HG03432 (cell line): ENCODE data around the gene INHBB.
"Not testable (repeated sequence)": the region's sequence is repeated elsewhere in the genome, so short reads cannot be mapped to it uniquely, and the experiment has no call there.

ENCODE experiments used
- ATAC-seq: cut with Tn5 transposase; IDR thresholded peaks from one replicate; pipeline ENCODE4 v1.9.1; 2021; ENCODE audit warnings: mild to moderate bottlenecking, moderate library complexity; ENCODE audit not compliant: unreplicated experiment

The INHBB gene

GRCh38 chr2:120315367-120316033 is 30.4 kb upstream of the INHBB start:
- ATAC-seq: no peak

DNA sequence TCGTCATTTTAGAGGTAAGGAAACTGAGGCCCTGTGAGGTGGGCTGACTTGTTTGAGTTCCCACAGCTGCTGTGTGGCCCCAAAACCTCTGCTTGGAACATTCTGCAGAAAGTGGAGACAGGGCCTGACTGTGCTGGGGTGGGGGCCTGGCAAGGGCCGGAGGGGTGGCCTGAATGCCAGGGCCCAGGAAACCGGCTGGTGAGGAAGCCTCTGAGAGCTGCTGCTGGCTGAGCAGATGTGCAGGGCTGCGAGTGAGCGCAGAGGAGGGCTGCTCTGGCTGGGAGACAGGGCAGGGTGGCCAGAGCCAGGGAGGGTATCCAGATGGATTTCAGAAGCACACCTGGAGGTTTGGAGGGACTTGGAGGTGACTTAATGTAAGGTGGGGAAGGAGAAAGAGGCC is 29.9 kb upstream of the INHBB start:
- no peak for ATAC-seq

DNA sequence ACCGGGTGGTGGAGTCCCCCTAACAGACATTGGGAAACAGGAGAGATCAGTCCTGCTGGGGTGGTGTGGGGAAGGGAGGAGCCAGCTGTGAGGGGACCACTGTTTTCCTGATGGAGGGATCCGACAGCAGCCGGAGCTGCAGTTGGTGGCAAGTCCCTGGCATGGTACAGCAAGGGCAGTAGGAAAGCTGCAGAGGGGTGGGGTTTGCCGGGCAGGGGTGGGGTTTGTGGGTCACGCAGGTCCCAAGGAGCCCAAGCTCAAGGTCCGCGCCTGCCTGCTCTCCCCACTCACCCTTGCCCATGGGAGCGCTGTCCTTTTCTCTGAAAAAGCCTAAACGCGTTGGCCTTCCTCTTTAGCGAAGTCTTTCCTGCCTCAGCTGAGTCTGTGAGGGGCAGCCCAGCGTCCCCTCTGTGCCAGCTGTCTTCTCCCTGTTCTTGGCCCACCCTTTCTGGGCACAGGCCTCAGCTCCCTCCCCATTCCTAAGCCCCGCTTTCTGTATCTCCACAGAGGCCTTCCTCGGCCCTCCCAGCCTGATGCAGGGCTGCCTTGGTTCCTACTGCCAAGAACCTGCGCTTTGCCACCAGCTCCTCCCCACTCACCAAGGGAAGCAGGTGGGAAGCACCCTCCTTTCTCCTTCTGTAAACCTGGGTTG is 29.3 kb upstream of the INHBB start:
- no peak for ATAC-seq

DNA sequence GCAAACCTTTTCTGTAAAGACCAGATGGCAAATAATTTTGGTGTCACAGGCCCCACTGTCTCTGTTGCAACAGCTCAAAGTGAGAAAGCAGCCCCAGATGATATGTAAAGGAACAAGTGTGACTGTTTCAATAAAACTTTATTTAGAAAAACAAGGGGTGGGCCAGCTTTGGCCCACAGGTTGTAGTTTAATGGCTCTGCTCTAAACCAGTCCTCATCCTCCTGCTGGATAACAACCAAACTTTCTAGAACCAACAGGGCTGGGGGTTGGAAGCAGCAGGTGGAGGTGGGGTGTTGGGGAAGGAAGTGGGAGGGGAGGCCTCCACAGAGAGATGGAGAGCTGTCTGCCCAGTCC is 28.8 kb upstream of the INHBB start:
- ATAC-seq: no peak

- no peak for ATAC-seq
Observed at GRCh38 chr2:120317916-120318315, 28.0 kb upstream of the INHBB start.

GRCh38 chr2:120318626-120319025 is 27.3 kb upstream of the INHBB start:
- no peak for ATAC-seq

DNA sequence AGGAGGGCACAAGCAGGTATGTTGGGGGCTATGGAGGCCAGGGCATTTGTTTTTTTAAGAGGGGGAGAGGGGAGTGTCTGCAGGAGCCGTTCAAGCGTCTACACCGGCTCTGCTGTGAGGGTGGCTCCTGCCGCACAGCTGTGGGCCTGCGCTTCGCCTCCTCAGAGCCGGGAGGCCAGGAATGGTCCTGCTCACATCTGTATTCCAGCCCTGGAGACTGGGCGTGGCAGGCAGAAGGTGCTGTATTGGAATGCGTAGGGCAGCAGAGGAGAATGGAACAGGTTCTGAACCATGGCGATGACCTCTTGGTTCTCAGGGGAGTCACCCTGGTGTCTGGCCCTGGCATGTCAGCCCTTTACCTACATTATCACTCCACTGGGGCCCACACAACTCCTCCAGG is 26.8 kb upstream of the INHBB start:
- ATAC-seq: no peak

GRCh38 chr2:120319686-120320317 is 26.1 kb upstream of the INHBB start:
- ATAC-seq: no peak

GRCh38 chr2:120320318-120320851 is 25.6 kb upstream of the INHBB start:
- no peak for ATAC-seq

DNA sequence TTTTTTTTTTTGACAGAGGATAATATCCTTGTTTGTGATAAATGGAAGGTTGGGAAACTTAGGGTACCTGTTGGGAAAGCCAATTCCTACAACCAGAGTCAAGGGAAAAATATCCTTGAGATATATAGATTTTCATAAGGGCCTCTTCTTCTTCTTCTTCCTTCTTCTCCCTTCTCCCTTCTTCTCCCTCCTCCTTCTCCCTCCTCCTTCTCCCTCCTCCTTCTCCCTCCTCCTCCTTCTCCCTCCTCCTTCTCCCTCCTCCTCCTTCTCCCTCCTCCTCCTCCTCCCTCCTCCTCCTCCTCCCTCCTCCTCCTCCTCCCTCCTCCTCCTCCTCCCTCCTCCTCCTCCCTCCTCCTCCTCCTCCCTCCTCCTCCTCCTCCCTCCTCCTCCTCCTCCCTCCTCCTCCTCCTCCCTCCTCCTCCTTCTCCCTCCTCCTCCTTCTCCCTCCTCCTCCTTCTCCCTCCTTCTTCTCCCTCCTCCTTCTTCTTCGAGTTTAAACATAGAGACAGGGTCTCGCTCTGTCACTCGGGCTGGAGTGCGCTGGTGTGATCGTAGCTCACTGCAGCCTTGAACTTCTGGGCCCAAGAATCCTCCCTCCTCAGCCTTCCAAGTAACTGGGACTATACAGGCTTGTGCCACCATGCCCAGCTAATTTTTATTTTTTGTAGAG is 24.9 kb upstream of the INHBB start:
- ATAC-seq: not testable (repeated sequence)

DNA sequence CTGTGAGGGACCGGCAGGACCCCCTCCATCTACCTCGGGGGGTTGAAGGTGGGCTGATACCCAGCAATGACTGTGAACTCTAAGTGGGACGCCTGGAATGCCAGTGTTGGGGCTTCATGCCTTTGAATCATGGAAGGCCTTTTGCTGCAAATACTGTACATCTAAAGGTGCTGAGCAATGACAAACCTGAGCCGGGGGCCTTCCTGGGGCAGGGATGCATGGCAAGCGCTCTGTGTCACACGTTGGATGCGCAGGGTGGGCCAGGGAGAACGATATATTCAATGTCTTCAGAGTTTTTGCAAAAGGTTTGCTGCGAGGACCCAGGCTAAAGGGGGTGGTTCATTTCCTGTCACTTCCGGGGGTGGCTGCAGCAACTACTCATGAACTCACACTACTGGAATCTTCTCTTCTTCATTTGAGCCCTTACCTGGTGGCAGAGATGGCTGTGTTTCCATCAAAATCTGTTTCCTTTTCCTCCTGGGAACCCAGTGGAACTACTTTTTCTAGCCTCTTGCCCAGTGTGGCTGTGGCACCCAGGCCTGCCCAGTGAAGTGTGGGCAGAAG is 24.1 kb upstream of the INHBB start:
- ATAC-seq: no peak

- no peak for ATAC-seq
Observed at GRCh38 chr2:120322329-120322728, 23.6 kb upstream of the INHBB start.

GRCh38 chr2:120323214-120323613 is 22.7 kb upstream of the INHBB start:
- ATAC-seq: no peak

DNA sequence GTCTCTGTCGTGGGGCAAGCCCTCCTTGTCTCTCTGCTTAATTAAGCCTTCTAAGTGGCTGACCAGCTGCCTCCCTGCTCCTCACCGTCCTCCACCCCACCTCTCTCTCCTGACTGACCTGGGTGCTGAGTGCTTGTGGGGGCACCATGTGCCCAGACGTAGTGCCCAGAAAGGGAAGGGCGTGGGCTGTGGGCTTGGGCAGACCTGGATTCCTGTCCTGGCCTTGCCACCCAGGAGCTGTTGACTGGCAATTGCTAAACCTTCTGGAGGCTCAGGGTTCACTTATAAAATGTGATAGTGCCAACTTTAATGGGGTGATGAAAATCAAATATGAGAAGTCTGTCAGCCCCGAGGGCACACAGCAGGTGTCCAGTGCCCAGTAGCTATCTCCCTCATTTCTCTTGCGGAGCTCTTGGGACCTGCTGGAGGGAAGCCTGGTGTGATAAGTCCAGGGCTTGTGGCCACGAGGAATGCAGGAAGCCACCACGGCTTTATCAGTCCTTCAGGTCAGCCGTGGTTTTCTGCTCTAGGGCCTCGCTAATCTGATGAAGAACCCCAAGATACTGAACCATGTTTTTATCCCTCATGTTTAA is 22.0 kb upstream of the INHBB start:
- ATAC-seq: no peak

- no peak for ATAC-seq
Observed at GRCh38 chr2:120324933-120325332, 21.0 kb upstream of the INHBB start.

GRCh38 chr2:120326066-120326465 is 19.9 kb upstream of the INHBB start:
- no peak for ATAC-seq

GRCh38 chr2:120330946-120331822 is 14.8 kb upstream of the INHBB start:
- no peak for ATAC-seq

GRCh38 chr2:120331903-120332302 is 14.0 kb upstream of the INHBB start:
- ATAC-seq: no peak

- ATAC-seq: no peak
Observed at GRCh38 chr2:120332384-120332783, 13.6 kb upstream of the INHBB start.

GRCh38 chr2:120334068-120334467 is 11.9 kb upstream of the INHBB start:
- no peak for ATAC-seq
